Activated CD8-positive, alpha-beta T cell treated with anti-CD3 and anti-CD28 coated beads for 36 hours (primary cell): ENCODE data around the gene TDRKH. TPM values are rescaled to one million over a fixed set of nuclear protein-coding genes. Genes with fewer than 3 reads are reported as not detected.

Experiments
- ATAC-seq: fragments of 200-7000 bp; cut with Tn5 transposase; one replicate; pipeline ENCODE4 v1.10.0; 2021; ENCODE audit warnings: mild to moderate bottlenecking, moderate library complexity
- CTCF ChIA-PET: fragments of 350-600 bp; sonication (Branson Sonifier 250); formaldehyde crosslinking; loops from one replicate; lab custom pipeline; 2021; ENCODE audit warnings: antibody characterized with exemption; lab: Charles Lee
- POLR2A ChIA-PET: fragments of 350-600 bp; sonication (Branson Sonifier 250); formaldehyde crosslinking; loops from one replicate; lab custom pipeline; 2021; ENCODE audit warnings: antibody characterized with exemption; lab: Charles Lee
- DNase-seq: peaks from one replicate; pipeline ENCODE4 v3.0.0-alpha.2; 2020
- H3K27ac Mint-ChIP-seq: one replicate; pipeline ENCODE4 v1.8.0; 2021; ENCODE audit warnings: mild to moderate bottlenecking, mixed read lengths
- H3K27me3 Mint-ChIP-seq: one replicate; pipeline ENCODE4 v1.8.0; 2021; ENCODE audit warnings: mixed read lengths
- H3K36me3 Mint-ChIP-seq: one replicate; pipeline ENCODE4 v1.8.0; 2021; ENCODE audit warnings: low read depth, mixed read lengths
- H3K4me1 Mint-ChIP-seq: one replicate; pipeline ENCODE4 v1.8.0; 2021; ENCODE audit warnings: low read depth, mixed read lengths
- H3K4me3 Mint-ChIP-seq: one replicate; pipeline ENCODE4 v1.8.0; 2021; ENCODE audit warnings: mild to moderate bottlenecking, moderate library complexity, mixed read lengths
- H3K9me3 Mint-ChIP-seq: one replicate; pipeline ENCODE4 v1.8.0; 2021; ENCODE audit warnings: mixed read lengths
- intact Hi-C: fragments of 100-400 bp; cut with micrococcal nuclease; formaldehyde crosslinking; loops from one replicate; pipeline ENCODE4 v1.10.0; 2022
- total RNA-seq, 2 experiments: library from RNA; stranded (reverse); gene quantifications; one replicate each; pipeline ENCODE4 v1.2.3, GENCODE V29; 2021
- TF ChIP-seq, protein P1 (sequence below): fragments of 200-600 bp; IDR thresholded peaks from one replicate; pipeline ENCODE4 v1.8.0; 2022; ENCODE audit warnings: antibody characterized with exemption, mild to moderate bottlenecking

The TDRKH gene
- total RNA-seq, 2 experiments from 2014 or later = 9.7 to 10.5 TPM

DNA sequence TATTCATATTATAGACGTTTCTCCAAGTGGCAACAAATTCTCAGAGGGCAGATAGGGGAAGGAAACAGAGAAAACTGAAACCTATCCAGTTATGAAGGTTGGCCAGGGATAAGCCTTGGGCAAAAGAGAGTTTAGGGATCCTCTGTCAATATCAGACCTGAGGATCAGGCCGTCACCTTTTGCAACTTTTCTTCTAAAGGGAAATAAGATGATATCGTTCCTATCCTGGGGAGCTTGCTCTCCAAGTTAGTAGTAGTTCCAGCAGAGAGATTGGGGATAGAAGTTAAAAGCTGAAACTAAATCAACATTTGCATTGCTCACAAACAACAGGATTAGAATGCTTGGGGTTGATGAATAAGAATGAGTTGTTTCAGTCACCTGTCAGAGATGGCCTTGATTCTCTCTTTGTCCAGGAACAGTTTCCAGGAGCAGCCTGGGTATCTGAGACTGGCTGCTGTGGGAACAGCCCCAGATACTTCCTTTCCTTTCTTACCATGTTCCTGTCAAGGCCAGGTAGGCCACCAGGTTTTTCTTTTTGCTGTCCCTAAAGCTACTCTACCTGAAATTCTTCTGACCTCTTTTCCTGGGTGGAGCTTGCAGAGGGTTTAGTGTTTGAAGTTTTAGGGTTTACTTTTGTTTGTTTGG is 66.5 kb downstream of the TDRKH start:
- peaks cover 17% of the 10 kb centered on the region for H3K4me1 Mint-ChIP-seq
- peaks cover 49% of the 10 kb centered on the region for H3K27me3 Mint-ChIP-seq
- ChIA-PET POLR2A (no interaction called here), CTCF (interaction anchor here (1.8 kb wide), 1 partner anchor 11 kb away, joined by 6 read pairs; no protein-coding TSS in a partner anchor)
- TF ChIP-seq, protein P1, sequence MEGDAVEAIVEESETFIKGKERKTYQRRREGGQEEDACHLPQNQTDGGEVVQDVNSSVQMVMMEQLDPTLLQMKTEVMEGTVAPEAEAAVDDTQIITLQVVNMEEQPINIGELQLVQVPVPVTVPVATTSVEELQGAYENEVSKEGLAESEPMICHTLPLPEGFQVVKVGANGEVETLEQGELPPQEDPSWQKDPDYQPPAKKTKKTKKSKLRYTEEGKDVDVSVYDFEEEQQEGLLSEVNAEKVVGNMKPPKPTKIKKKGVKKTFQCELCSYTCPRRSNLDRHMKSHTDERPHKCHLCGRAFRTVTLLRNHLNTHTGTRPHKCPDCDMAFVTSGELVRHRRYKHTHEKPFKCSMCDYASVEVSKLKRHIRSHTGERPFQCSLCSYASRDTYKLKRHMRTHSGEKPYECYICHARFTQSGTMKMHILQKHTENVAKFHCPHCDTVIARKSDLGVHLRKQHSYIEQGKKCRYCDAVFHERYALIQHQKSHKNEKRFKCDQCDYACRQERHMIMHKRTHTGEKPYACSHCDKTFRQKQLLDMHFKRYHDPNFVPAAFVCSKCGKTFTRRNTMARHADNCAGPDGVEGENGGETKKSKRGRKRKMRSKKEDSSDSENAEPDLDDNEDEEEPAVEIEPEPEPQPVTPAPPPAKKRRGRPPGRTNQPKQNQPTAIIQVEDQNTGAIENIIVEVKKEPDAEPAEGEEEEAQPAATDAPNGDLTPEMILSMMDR = no peak
- ATAC-seq = no peak
- H3K9me3 Mint-ChIP-seq = no peaks in the 10 kb centered on the region
- DNase-seq = no peak
- intact Hi-C loops = loop anchor here (10.0 kb wide), 1 partner anchor 59 kb away; no protein-coding TSS in a partner anchor
- H3K27ac Mint-ChIP-seq = no peak overlapping the region
- H3K4me3 Mint-ChIP-seq = no peak overlapping the region
- H3K36me3 Mint-ChIP-seq = no peaks in the 10 kb centered on the region

Other genes with a start within 250 kb of the TDRKH start
- gene SNX27, start 178.4 kb downstream of the TDRKH start, total RNA-seq = 10 to 100 TPM; 27.2 to 29.5 TPM
- gene CELF3, start 73.7 kb downstream of the TDRKH start, total RNA-seq = not detected
- not detected for gene RIIAD1, start 69.0 kb downstream of the TDRKH start, total RNA-seq
- 100 to 1,000 TPM; 121 to 141 TPM for gene MRPL9, start 27.0 kb downstream of the TDRKH start, total RNA-seq
- not detected for gene LINGO4, start 14.9 kb upstream of the TDRKH start, total RNA-seq
- gene RORC, start 41.3 kb upstream of the TDRKH start, total RNA-seq = 1 to 10 TPM; 1.3 to 1.5 TPM
- gene C2CD4D, start 49.3 kb upstream of the TDRKH start, total RNA-seq = 1 to 10 TPM; 1.3 to 1.6 TPM
- not detected for gene THEM5, start 63.2 kb upstream of the TDRKH start, total RNA-seq
- 10 to 100 TPM; 19.9 to 22.0 TPM for gene THEM4, start 119.0 kb upstream of the TDRKH start, total RNA-seq
- 100 to 1,000 TPM; 208 to 220 TPM for gene S100A10, start 203.4 kb upstream of the TDRKH start, total RNA-seq
- gene S100A11, start 246.5 kb upstream of the TDRKH start, total RNA-seq = 100 to 1,000 TPM; 131 to 144 TPM